Raji (cell line): ENCODE measurements around the gene MSLN.

ENCODE experiments used
- POLR2A ChIP-seq: IDR thresholded peaks from 2 replicates; pipeline ENCODE4 v1.6.1; 2011; ENCODE audit warnings: low read depth, low read length, control low read depth; ENCODE audit not compliant: insufficient read depth

MSLN gene

GRCh38 chr16:739560-740458, 20.7 kb upstream of the MSLN start:
- TF ChIP-seq POLR2A = no peak

- no peak for TF ChIP-seq POLR2A
Measured at GRCh38 chr16:740459-740763, 20.1 kb upstream of the MSLN start.

- peak; percentile 75 for TF ChIP-seq POLR2A
Measured at GRCh38 chr16:740764-741505, 19.6 kb upstream of the MSLN start, which contains the start of gene CIAO3. Gene CIAO3, minus strand, starts transcription at chr16:740997. Its CDS starts 12 bp downstream, at chr16:740985.

- TF ChIP-seq POLR2A = no peak
Measured at GRCh38 chr16:741986-742629, 18.4 kb upstream of the MSLN start.

- no peak for TF ChIP-seq POLR2A
Measured at GRCh38 chr16:743794-744500, 16.6 kb upstream of the MSLN start.

- no peak for TF ChIP-seq POLR2A
Measured at GRCh38 chr16:745739-746138, 14.8 kb upstream of the MSLN start.

- TF ChIP-seq POLR2A = no peak
Measured at GRCh38 chr16:746637-747036, 13.9 kb upstream of the MSLN start.

GRCh38 chr16:747978-748746, 12.4 kb upstream of the MSLN start:
- TF ChIP-seq POLR2A = no peak

GRCh38 chr16:749010-749409, 11.5 kb upstream of the MSLN start:
- TF ChIP-seq POLR2A = no peak

- TF ChIP-seq POLR2A = no peak
Measured at GRCh38 chr16:750485-750884, 10.0 kb upstream of the MSLN start.

- TF ChIP-seq POLR2A = no peak
Measured at GRCh38 chr16:751152-752006, 9.2 kb upstream of the MSLN start.

GRCh38 chr16:752007-752312, 8.6 kb upstream of the MSLN start:
- no peak for TF ChIP-seq POLR2A

- TF ChIP-seq POLR2A = no peak
Measured at GRCh38 chr16:754656-755055, 5.9 kb upstream of the MSLN start.

- no peak for TF ChIP-seq POLR2A
Measured at GRCh38 chr16:756428-756827, 4.1 kb upstream of the MSLN start.
